HG03108 (cell line): ENCODE measurements around the gene MAN2C1.
"Not testable (repeated sequence)": the region's sequence is repeated elsewhere in the genome, so short reads cannot be mapped to it uniquely, and the experiment has no call there.

Experiments
- ATAC-seq: cut with Tn5 transposase; IDR thresholded peaks from one replicate; pipeline ENCODE4 v1.9.1; 2021; ENCODE audit warnings: moderate library complexity; ENCODE audit not compliant: unreplicated experiment

Gene MAN2C1

GRCh38 chr15:75361361-75361988 is 6.9 kb downstream of the MAN2C1 start:
- no peak for ATAC-seq

GRCh38 chr15:75360856-75361255 is 7.6 kb downstream of the MAN2C1 start:
- ATAC-seq: no peak

GRCh38 chr15:75360391-75360790 is 8.0 kb downstream of the MAN2C1 start:
- ATAC-seq: no peak

GRCh38 chr15:75359537-75360250 is 8.7 kb downstream of the MAN2C1 start:
- ATAC-seq: no peak

GRCh38 chr15:75358771-75359536 is 9.5 kb downstream of the MAN2C1 start:
- no peak for ATAC-seq

GRCh38 chr15:75357976-75358673 is 10.3 kb downstream of the MAN2C1 start:
- no peak for ATAC-seq

GRCh38 chr15:75356517-75356916 is 11.9 kb downstream of the MAN2C1 start:
- no peak for ATAC-seq

GRCh38 chr15:75356006-75356405 is 12.4 kb downstream of the MAN2C1 start:
- ATAC-seq: no peak

GRCh38 chr15:75355369-75355768 is 13.0 kb downstream of the MAN2C1 start:
- no peak for ATAC-seq

GRCh38 chr15:75354454-75354853 is 14.0 kb downstream of the MAN2C1 start:
- no peak for ATAC-seq

GRCh38 chr15:75353604-75354003 is 14.8 kb downstream of the MAN2C1 start:
- no peak for ATAC-seq

- ATAC-seq: no peak
Observed at GRCh38 chr15:75352186-75353080, 16.0 kb downstream of the MAN2C1 start.

- ATAC-seq: no peak
Observed at GRCh38 chr15:75350601-75351361, 17.6 kb downstream of the MAN2C1 start.

- ATAC-seq: no peak
Observed at GRCh38 chr15:75349851-75350588, 18.4 kb downstream of the MAN2C1 start.

- ATAC-seq: not testable (repeated sequence)
Observed at GRCh38 chr15:75349351-75349669, 19.1 kb downstream of the MAN2C1 start.

- ATAC-seq: no peak
Observed at GRCh38 chr15:75348562-75349350, 19.7 kb downstream of the MAN2C1 start.

- ATAC-seq: no peak
Observed at GRCh38 chr15:75348034-75348561, 20.3 kb downstream of the MAN2C1 start.
